ENCODE data around the gene TTPAL.

The TTPAL gene

GRCh38 chr20:44442298-44443070, 33.2 kb upstream of the TTPAL start:
- no peak for DNase-seq

- DNase-seq: no peak
Observed at GRCh38 chr20:44445742-44446710, 29.6 kb upstream of the TTPAL start.

- DNase-seq: no peak
Observed at GRCh38 chr20:44447827-44448419, 27.8 kb upstream of the TTPAL start.

- DNase-seq: peak; percentile 48
Observed at GRCh38 chr20:44448753-44449546, 26.7 kb upstream of the TTPAL start.

- no peak for DNase-seq
Observed at GRCh38 chr20:44449864-44450263, 25.8 kb upstream of the TTPAL start.

- DNase-seq: no peak
Observed at GRCh38 chr20:44450281-44450889, 25.3 kb upstream of the TTPAL start.

GRCh38 chr20:44450903-44451450, 24.7 kb upstream of the TTPAL start:
- no peak for DNase-seq

GRCh38 chr20:44454306-44454963, 21.2 kb upstream of the TTPAL start:
- DNase-seq: no peak

GRCh38 chr20:44455126-44455525, 20.5 kb upstream of the TTPAL start:
- no peak for DNase-seq

- DNase-seq: no peak
Observed at GRCh38 chr20:44456611-44457010, 19.1 kb upstream of the TTPAL start.

- DNase-seq: no peak
Observed at GRCh38 chr20:44457016-44457415, 18.7 kb upstream of the TTPAL start.

- DNase-seq: no peak
Observed at GRCh38 chr20:44459271-44459670, 16.4 kb upstream of the TTPAL start.

- peak; percentile 39 for DNase-seq
Observed at GRCh38 chr20:44460795-44461141, 14.9 kb upstream of the TTPAL start.

- no peak for DNase-seq
Observed at GRCh38 chr20:44461142-44461802, 14.4 kb upstream of the TTPAL start.

- no peak for DNase-seq
Observed at GRCh38 chr20:44461803-44462174, 13.9 kb upstream of the TTPAL start.

- DNase-seq: no peak
Observed at GRCh38 chr20:44463466-44463865, 12.2 kb upstream of the TTPAL start.

GRCh38 chr20:44464514-44464913, 11.2 kb upstream of the TTPAL start:
- no peak for DNase-seq

GRCh38 chr20:44465001-44465560, 10.6 kb upstream of the TTPAL start:
- DNase-seq: peak; percentile 23

GRCh38 chr20:44467289-44467883, 8.3 kb upstream of the TTPAL start:
- DNase-seq: no peak
